Measurements from ENCODE around the gene CELA2A. TPM values are rescaled to one million over a fixed set of nuclear protein-coding genes. Genes with fewer than 3 reads are reported as not detected.
"Not testable (repeated sequence)": the region's sequence is repeated elsewhere in the genome, so short reads cannot be mapped to it uniquely, and the experiment has no call there.

Gene CELA2A
- polyA plus RNA-seq, 2 of the 4 experiments (the other 2 are of a cell fraction) = not detected

GRCh38 chr1:15513919-15514318 lies 57.4 kb downstream of the CELA2A start:
- no peaks in the 10 kb centered on the region for H3K9me3 ChIP-seq
- ChIA-PET CTCF (interaction anchor here (1.2 to 2.4 kb wide), 2 partner anchors 10 to 12 kb away, joined by 3 to 8 read pairs; partner anchors contain the start of gene CASP9), POLR2A (no interaction called here)
- no peak for FAIRE-seq
- TF ChIP-seq NFE2L2 (conservative IDR thresholded peaks at IDR 0.05; ENCODE audit: low read length) (no peak), SREBF2 (IDR thresholded peaks at IDR 0.05) (no peak), HES2 (IDR thresholded peaks at IDR 0.05) (no peak), ZSCAN20 (CRISPR knock-in tag; IDR thresholded peaks at IDR 0.05) (no peak), HDAC2 (IDR thresholded peaks at IDR 0.05) (no peak), ELK1 (IDR thresholded peaks at IDR 0.05; ENCODE audit: low read depth, low read length) (no peak), ZFP36 (IDR thresholded peaks at IDR 0.05; ENCODE audit: borderline replicate concordance, partially characterized antibody) (no peak), BCL3 (IDR thresholded peaks at IDR 0.05) (no peak), RNF2 (IDR thresholded peaks at IDR 0.05; ENCODE audit: borderline replicate concordance, low read depth) (no peak), HMGXB4 (CRISPR knock-in tag; IDR thresholded peaks at IDR 0.05; ENCODE audit: borderline replicate concordance) (no peak), JUNB (IDR thresholded peaks at IDR 0.05) (no peak)
- no peak overlapping the region for H3K27ac ChIP-seq
- 0 out of 6 replicates have a peak, but pooled peaks of 1 of the 2 experiments have one; percentile 24 for ATAC-seq
- no peak overlapping the region for H3K4me2 ChIP-seq
- H3K4me3 ChIP-seq = no peak overlapping the region
- 80% methylated on average over 3 of the region's 3 CpGs for WGBS (ENCODE audit: missing lambda C conversion rate)
- DNase-seq (ENCODE audit: low read depth in 1 of 2, low spot score in 1 of 2) = no peak
- H3K4me1 ChIP-seq = no peaks in the 10 kb centered on the region

DNA sequence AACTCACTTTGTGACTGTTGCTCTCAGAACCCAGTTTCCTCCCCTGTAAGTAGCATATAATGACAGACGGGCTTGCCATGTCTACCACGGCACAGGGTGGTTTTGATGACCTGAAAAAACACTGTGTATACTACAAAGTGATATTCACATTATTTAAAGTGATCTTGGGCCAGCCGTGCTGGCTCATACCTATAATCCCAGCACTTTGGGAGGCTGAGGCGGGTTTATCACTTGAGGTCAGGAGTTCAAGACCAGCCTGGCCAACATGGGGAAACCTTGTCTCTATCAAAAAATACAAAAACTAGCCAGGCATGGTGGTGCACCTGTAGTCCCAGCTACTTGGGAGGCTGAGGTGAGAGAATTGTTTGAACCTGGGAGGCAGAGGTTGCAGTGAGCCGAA lies 58.0 kb downstream of the CELA2A start:
- WGBS (ENCODE audit: missing lambda C conversion rate) = 94% methylated on average over 5 of the region's 5 CpGs
- DNase-seq (ENCODE audit: low read depth in 1 of 2, low spot score in 1 of 2); POLR2A ChIA-PET; H3K27ac ChIP-seq; H3K4me3 ChIP-seq; H3K4me2 ChIP-seq; H3K9me3 ChIP-seq; H3K4me1 ChIP-seq; FAIRE-seq; ATAC-seq: not testable (repeated sequence)
- CTCF ChIA-PET = interaction anchor here (0.9 to 2.4 kb wide), 3 partner anchors 9 to 15 kb away, joined by 3 to 8 read pairs (median 3); partner anchors contain the start of gene CASP9

- ChIA-PET CTCF (interaction anchor here (0.9 to 2.4 kb wide), 3 partner anchors 9 to 15 kb away, joined by 3 to 8 read pairs (median 3); partner anchors contain the start of gene CASP9), POLR2A (no interaction called here)
- H3K4me2 ChIP-seq = no peak overlapping the region
- H3K4me1 ChIP-seq = no peaks in the 10 kb centered on the region
- H3K9me3 ChIP-seq = no peaks in the 10 kb centered on the region
- TF ChIP-seq HMGXB4 (CRISPR knock-in tag; IDR thresholded peaks at IDR 0.05; ENCODE audit: borderline replicate concordance) (no peak), SMC3 (IDR thresholded peaks at IDR 0.05) (no peak), CEBPB (IDR thresholded peaks at IDR 0.05) (no peak), MYC (IDR thresholded peaks at IDR 0.05; ENCODE audit: borderline replicate concordance, low read length) (no peak), RCOR1 (IDR thresholded peaks at IDR 0.05; ENCODE audit: low read depth, low read length) (no peak), KDM1A (IDR thresholded peaks at IDR 0.05; ENCODE audit: low read depth) (no peak), EHMT2 (IDR thresholded peaks at IDR 0.05; ENCODE audit: low read depth) (no peak), RARB (CRISPR knock-in tag; IDR thresholded peaks at IDR 0.05) (no peak), PBX3 (IDR thresholded peaks at IDR 0.05) (no peak), BHLHE40 (IDR thresholded peaks at IDR 0.05; ENCODE audit: low read depth, low read length) (no peak), NFE2L2 (conservative IDR thresholded peaks at IDR 0.05; ENCODE audit: low read length) (no peak), NR3C1 (IDR thresholded peaks at IDR 0.05) (no peak), PHF8 (IDR thresholded peaks at IDR 0.05; ENCODE audit: borderline replicate concordance, low read depth) (no peak), RNF2 (IDR thresholded peaks at IDR 0.05; ENCODE audit: borderline replicate concordance, low read depth) (no peak)
- H3K4me3 ChIP-seq = no peak overlapping the region
- no peak for ATAC-seq
- WGBS (ENCODE audit: missing lambda C conversion rate) = 79% methylated on average over 2 of the region's 2 CpGs
- no peak for FAIRE-seq
- H3K27ac ChIP-seq = no peak overlapping the region
- DNase-seq (ENCODE audit: low read depth in 1 of 2, low spot score in 1 of 2) = no peak
Observed at GRCh38 chr1:15515022-15515663, 58.6 kb downstream of the CELA2A start.

All from A549 (cell line).